ENCODE data around the gene SERP2.

DNA sequence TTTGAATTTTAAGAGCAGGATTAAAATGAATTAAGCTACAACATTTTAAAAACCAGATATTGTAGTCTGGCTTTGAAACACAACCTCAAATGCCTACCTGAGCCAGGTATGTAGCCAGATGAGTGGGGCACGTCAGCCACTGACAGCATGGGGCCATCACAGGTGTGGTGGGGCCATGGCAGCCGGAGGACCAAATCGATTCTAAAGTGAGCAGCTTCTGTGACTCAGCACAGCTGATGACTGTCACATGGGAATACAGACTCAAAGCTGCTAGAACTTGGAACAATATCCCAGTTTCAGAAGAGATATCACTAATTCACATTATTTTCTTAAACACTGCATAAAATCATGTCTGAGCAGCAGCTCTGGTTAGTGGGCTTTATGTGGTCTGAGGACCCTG is 52.8 kb downstream of the SERP2 start:
- TF ChIP-seq KDM1A (CRISPR knock-in tag; IDR thresholded peaks at IDR 0.05) (no peak), GABPA (IDR thresholded peaks at IDR 0.05; ENCODE audit: low read depth, low read length) (no peak), GABPA (CRISPR knock-in tag; IDR thresholded peaks at IDR 0.05; ENCODE audit: low read depth) (no peak), TP53 (CRISPR knock-in tag; conservative IDR thresholded peaks at IDR 0.05) (no peak), PRPF4 (IDR thresholded peaks at IDR 0.05; ENCODE audit: low read depth, low read length, poor library complexity, severe bottlenecking) (no peak)
- TF ChIP-seq, protein P1, sequence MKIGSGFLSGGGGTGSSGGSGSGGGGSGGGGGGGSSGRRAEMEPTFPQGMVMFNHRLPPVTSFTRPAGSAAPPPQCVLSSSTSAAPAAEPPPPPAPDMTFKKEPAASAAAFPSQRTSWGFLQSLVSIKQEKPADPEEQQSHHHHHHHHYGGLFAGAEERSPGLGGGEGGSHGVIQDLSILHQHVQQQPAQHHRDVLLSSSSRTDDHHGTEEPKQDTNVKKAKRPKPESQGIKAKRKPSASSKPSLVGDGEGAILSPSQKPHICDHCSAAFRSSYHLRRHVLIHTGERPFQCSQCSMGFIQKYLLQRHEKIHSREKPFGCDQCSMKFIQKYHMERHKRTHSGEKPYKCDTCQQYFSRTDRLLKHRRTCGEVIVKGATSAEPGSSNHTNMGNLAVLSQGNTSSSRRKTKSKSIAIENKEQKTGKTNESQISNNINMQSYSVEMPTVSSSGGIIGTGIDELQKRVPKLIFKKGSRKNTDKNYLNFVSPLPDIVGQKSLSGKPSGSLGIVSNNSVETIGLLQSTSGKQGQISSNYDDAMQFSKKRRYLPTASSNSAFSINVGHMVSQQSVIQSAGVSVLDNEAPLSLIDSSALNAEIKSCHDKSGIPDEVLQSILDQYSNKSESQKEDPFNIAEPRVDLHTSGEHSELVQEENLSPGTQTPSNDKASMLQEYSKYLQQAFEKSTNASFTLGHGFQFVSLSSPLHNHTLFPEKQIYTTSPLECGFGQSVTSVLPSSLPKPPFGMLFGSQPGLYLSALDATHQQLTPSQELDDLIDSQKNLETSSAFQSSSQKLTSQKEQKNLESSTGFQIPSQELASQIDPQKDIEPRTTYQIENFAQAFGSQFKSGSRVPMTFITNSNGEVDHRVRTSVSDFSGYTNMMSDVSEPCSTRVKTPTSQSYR (CRISPR knock-in tag; IDR thresholded peaks at IDR 0.05; ENCODE audit: borderline replicate concordance), result no peak
- TF ChIP-seq, protein P2, sequence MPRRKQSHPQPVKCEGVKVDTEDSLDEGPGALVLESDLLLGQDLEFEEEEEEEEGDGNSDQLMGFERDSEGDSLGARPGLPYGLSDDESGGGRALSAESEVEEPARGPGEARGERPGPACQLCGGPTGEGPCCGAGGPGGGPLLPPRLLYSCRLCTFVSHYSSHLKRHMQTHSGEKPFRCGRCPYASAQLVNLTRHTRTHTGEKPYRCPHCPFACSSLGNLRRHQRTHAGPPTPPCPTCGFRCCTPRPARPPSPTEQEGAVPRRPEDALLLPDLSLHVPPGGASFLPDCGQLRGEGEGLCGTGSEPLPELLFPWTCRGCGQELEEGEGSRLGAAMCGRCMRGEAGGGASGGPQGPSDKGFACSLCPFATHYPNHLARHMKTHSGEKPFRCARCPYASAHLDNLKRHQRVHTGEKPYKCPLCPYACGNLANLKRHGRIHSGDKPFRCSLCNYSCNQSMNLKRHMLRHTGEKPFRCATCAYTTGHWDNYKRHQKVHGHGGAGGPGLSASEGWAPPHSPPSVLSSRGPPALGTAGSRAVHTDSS (CRISPR knock-in tag; conservative IDR thresholded peaks at IDR 0.05), result no peak
- TF ChIP-seq, protein P3, sequence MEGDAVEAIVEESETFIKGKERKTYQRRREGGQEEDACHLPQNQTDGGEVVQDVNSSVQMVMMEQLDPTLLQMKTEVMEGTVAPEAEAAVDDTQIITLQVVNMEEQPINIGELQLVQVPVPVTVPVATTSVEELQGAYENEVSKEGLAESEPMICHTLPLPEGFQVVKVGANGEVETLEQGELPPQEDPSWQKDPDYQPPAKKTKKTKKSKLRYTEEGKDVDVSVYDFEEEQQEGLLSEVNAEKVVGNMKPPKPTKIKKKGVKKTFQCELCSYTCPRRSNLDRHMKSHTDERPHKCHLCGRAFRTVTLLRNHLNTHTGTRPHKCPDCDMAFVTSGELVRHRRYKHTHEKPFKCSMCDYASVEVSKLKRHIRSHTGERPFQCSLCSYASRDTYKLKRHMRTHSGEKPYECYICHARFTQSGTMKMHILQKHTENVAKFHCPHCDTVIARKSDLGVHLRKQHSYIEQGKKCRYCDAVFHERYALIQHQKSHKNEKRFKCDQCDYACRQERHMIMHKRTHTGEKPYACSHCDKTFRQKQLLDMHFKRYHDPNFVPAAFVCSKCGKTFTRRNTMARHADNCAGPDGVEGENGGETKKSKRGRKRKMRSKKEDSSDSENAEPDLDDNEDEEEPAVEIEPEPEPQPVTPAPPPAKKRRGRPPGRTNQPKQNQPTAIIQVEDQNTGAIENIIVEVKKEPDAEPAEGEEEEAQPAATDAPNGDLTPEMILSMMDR (CRISPR knock-in tag; IDR thresholded peaks at IDR 0.05), result no peak
- TF ChIP-seq, protein P4, sequence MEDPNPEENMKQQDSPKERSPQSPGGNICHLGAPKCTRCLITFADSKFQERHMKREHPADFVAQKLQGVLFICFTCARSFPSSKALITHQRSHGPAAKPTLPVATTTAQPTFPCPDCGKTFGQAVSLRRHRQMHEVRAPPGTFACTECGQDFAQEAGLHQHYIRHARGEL (CRISPR knock-in tag; IDR thresholded peaks at IDR 0.05), result no peak

All from HepG2 (cell line).